HG02610 (cell line): ENCODE results near the gene GGT1.
"Not testable (repeated sequence)": the region's sequence is repeated elsewhere in the genome, so short reads cannot be mapped to it uniquely, and the experiment has no call there.

Source experiments
- ATAC-seq: cut with Tn5 transposase; IDR thresholded peaks from one replicate; pipeline ENCODE4 v1.9.1; 2021; ENCODE audit warnings: mild to moderate bottlenecking, moderate library complexity; ENCODE audit not compliant: unreplicated experiment

The GGT1 gene

GRCh38 chr22:24595863-24596262 is 7.1 kb upstream of the GGT1 start:
- no peak for ATAC-seq

GRCh38 chr22:24597076-24597475 is 5.9 kb upstream of the GGT1 start:
- not testable (repeated sequence) for ATAC-seq

GRCh38 chr22:24599514-24599913 is 3.5 kb upstream of the GGT1 start:
- ATAC-seq, result no peak

- not testable (repeated sequence) for ATAC-seq
These were observed 2.9 kb upstream of the GGT1 start for GRCh38 chr22:24599958-24600715.

GRCh38 chr22:24601217-24602104 is 1.5 kb upstream of the GGT1 start:
- no peak for ATAC-seq

GRCh38 chr22:24602105-24602749 is 766 bp upstream of the GGT1 start:
- not testable (repeated sequence) for ATAC-seq

GRCh38 chr22:24603770-24604629 is 1.0 kb downstream of the GGT1 start:
- ATAC-seq, result not testable (repeated sequence)

- ATAC-seq, result not testable (repeated sequence)
These were observed 3.3 kb downstream of the GGT1 start for GRCh38 chr22:24606340-24606739.

GRCh38 chr22:24607429-24607983 is 4.5 kb downstream of the GGT1 start:
- peak; percentile 62 for ATAC-seq

GRCh38 chr22:24608327-24608726 is 5.3 kb downstream of the GGT1 start:
- ATAC-seq, result not testable (repeated sequence)

GRCh38 chr22:24609888-24610287 is 6.9 kb downstream of the GGT1 start:
- ATAC-seq, result not testable (repeated sequence)

GRCh38 chr22:24614794-24615193 is 11.8 kb downstream of the GGT1 start:
- ATAC-seq, result not testable (repeated sequence)

- ATAC-seq, result not testable (repeated sequence)
These were observed 18.3 kb downstream of the GGT1 start for GRCh38 chr22:24621244-24621643.

- not testable (repeated sequence) for ATAC-seq
These were observed 19.6 kb downstream of the GGT1 start for GRCh38 chr22:24622596-24622995.

GRCh38 chr22:24627911-24628310 is 24.9 kb downstream of the GGT1 start:
- not testable (repeated sequence) for ATAC-seq

GRCh38 chr22:24629069-24629468 is 26.1 kb downstream of the GGT1 start:
- not testable (repeated sequence) for ATAC-seq

- ATAC-seq, result not testable (repeated sequence)
These were observed 27.9 kb downstream of the GGT1 start for GRCh38 chr22:24630812-24631427.

- not testable (repeated sequence) for ATAC-seq
These were observed 28.6 kb downstream of the GGT1 start for GRCh38 chr22:24631430-24632122.

- not testable (repeated sequence) for ATAC-seq
These were observed 29.6 kb downstream of the GGT1 start for GRCh38 chr22:24632642-24633041.
